Adrenal gland (tissue), 5 donors: Measurements from ENCODE around the gene LMO7.

Source experiments
- POLR2A ChIP-seq, 2 donors: fragments of 450-650 bp; IDR thresholded peaks; one replicate each; pipeline ENCODE4 v1.6.1; 2017; ENCODE audit warnings: antibody characterized with exemption in 2 of 2, mild to moderate bottlenecking in 2 of 2, moderate library complexity in 1 of 2
- TF ChIP-seq, protein P1 (sequence below), 6 experiments: fragments of 450-650 bp in 4 of 6; fragments of 200-600 bp in 2 of 6; sonication (generic) in 1 of 6; IDR thresholded peaks; 1 replicate in 5 of 6; 2 replicates in 1 of 6; pipeline versions ENCODE4 v1.5.1 to v1.8.0; 2016 to 2021; ENCODE audit warnings: antibody characterized with exemption in 6 of 6, mild to moderate bottlenecking in 2 of 6, moderate library complexity in 1 of 6
- donor health status: DM: no; HTN: no; CAD: no.

DNA sequence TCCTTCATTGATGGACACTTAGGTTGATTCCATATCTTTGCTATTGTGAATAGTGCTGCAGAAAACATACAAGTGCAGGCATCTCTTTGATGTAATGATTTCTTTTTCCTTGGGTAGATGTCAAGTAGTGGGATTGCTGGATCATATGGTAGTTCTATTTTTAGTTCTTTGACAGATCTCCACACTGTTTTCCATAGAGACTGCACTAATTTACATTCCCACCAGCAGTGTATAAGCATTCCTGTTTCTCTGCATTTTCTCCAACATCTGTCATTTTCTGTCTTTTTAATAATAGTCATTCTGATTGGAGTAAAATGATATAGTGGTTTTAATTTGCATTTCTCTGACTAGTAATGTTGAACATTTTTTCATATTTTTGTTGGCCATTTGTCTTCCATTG lies 116.7 kb downstream of the LMO7 start:
- no peak for TF ChIP-seq POLR2A (IDR thresholded peaks at IDR 0.05)
- TF ChIP-seq, protein P1, sequence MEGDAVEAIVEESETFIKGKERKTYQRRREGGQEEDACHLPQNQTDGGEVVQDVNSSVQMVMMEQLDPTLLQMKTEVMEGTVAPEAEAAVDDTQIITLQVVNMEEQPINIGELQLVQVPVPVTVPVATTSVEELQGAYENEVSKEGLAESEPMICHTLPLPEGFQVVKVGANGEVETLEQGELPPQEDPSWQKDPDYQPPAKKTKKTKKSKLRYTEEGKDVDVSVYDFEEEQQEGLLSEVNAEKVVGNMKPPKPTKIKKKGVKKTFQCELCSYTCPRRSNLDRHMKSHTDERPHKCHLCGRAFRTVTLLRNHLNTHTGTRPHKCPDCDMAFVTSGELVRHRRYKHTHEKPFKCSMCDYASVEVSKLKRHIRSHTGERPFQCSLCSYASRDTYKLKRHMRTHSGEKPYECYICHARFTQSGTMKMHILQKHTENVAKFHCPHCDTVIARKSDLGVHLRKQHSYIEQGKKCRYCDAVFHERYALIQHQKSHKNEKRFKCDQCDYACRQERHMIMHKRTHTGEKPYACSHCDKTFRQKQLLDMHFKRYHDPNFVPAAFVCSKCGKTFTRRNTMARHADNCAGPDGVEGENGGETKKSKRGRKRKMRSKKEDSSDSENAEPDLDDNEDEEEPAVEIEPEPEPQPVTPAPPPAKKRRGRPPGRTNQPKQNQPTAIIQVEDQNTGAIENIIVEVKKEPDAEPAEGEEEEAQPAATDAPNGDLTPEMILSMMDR (IDR thresholded peaks at IDR 0.05) = no peak
